Kidney (tissue), 14 donors: ENCODE results near the gene POGLUT3. TPM values are rescaled to one million over a fixed set of nuclear protein-coding genes. Genes with fewer than 3 reads are reported as not detected.

ENCODE experiments used
- DNase-seq, 5 donors: peaks; one replicate each; pipeline ENCODE4 v3.0.0-alpha.2; 2013 to 2020
- FAIRE-seq: peaks from 2 replicates; lab custom pipeline; 2012; peaks lifted over from hg19 to GRCh38; lab: Jason Lieb, UNC
- H3K27ac ChIP-seq, 2 donors: one replicate each; pipeline ENCODE4 v1.7.0; 2013; ENCODE audit warnings: low read depth in 2 of 2, low read length in 2 of 2, inconsistent platforms in 1 of 2
- H3K27me3 ChIP-seq: one replicate; pipeline ENCODE4 v1.7.1; 2013; ENCODE audit warnings: low read length, inconsistent platforms; ENCODE audit not compliant: control insufficient read depth, insufficient read depth
- H3K36me3 ChIP-seq, 3 donors: one replicate each; pipeline versions ENCODE4 v1.7.0 to v1.7.1; 2013; ENCODE audit warnings: low read length in 3 of 3, control low read depth in 1 of 3, inconsistent platforms in 1 of 3; ENCODE audit not compliant: insufficient read depth in 3 of 3, control insufficient read depth in 2 of 3
- H3K4me1 ChIP-seq, 3 donors: one replicate each; pipeline versions ENCODE4 v1.7.0 to v1.7.1; 2013; ENCODE audit warnings: low read length in 3 of 3, inconsistent platforms in 1 of 3, low read depth in 1 of 3; ENCODE audit not compliant: control insufficient read depth in 2 of 3, insufficient read depth in 2 of 3
- H3K4me3 ChIP-seq, 3 donors: one replicate each; pipeline versions ENCODE4 v1.7.0 to v1.8.1; 2013; ENCODE audit warnings: low read length in 3 of 3, control low read depth in 1 of 3, inconsistent platforms in 1 of 3
- H3K9ac ChIP-seq, 3 donors: one replicate each; pipeline versions ENCODE4 v1.7.0 to v1.7.1; 2013; ENCODE audit warnings: low read length in 3 of 3, control low read depth in 1 of 3, inconsistent platforms in 1 of 3
- H3K9me3 ChIP-seq, 3 donors: one replicate each; pipeline versions ENCODE4 v1.7.0 to v1.7.1; 2013; ENCODE audit warnings: low read length in 3 of 3, control low read depth in 1 of 3, inconsistent platforms in 1 of 3; ENCODE audit not compliant: control insufficient read depth in 2 of 3, insufficient read depth in 1 of 3
- intact Hi-C: fragments of 100-400 bp; cut with DNase I; formaldehyde crosslinking; loops from one replicate; pipeline ENCODE4 v1.11.1; 2022
- polyA plus RNA-seq: library from polyadenylated mRNA; stranded (reverse); fragments of 350-450 nt; fragmentation: Illumina TruSeq; extraction: RNeasy Lipid Tissue Mini Kit (QIAGEN cat#74804); gene quantifications from one replicate; pipeline ENCODE4 v1.2.3, GENCODE V29; 2014; ENCODE audit warnings: low read depth, low replicate concordance; ENCODE audit not compliant: insufficient read depth
- total RNA-seq: library from RNA; stranded (reverse); fragmentation: NEBNext Ultra II Directional; extraction: Animal tissue kit (Norgen Biotek cat#: 25700); gene quantifications from one replicate; pipeline ENCODE4 v1.2.1, GENCODE V29; 2021
- TF ChIP-seq, protein P1 (sequence below): IDR thresholded peaks from 3 replicates; pipeline ENCODE4 v1.5.1; 2012; ENCODE audit warnings: mild to moderate bottlenecking, moderate library complexity, borderline replicate concordance; ENCODE audit not compliant: insufficient read depth; ENCODE audit errors: extremely low read depth
- donor health status: control.
- donor health status: control.
- donor health status: control.
- donor health status: control.
- donor health status: control.
- donor health status: DM: yes; HTN: yes; CAD: no.
- donor health status: Normal renal cell carcinoma (clear cell type).

POGLUT3 gene
- total and polyA plus RNA-seq, 2 donors from 2014 or later = 13.6 to 22.0 TPM

DNA sequence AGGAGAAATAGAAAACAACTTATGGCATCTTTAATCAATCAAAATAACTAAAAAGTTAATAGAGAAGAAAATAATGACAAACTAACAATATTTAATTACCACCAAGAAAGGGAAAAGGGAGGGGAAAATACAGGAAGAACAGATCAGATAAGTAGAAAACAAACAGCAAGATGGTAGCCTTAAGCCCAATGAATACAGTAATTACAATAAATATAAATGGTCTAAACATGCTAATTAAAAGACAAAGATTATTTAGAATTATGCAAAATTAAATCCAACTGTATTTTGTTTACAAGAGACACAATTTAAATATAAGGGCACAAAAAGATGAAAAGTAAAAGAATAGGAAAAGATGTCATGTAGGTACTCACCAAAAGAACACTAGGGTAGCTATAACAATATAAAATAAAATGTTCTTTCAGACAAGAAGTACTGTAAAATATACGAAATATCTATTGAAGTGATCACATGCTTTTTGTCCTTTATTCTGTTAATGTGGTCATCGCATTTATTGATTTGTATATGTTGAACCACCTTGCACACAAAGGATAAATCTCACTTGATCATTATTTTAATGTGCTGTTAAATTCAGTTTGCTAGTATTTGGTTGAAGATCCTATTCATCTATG, 44.9 kb downstream of the POGLUT3 start:
- Histone ChIP-seq H3K4me3 (no peak overlapping the region), H3K9ac (no peak overlapping the region), H3K4me1 (no peaks in the 10 kb centered on the region), H3K36me3 (no peaks in the 10 kb centered on the region), H3K9me3 (peaks cover 0 to 7% (median 7%) of the 10 kb centered on the region in 3 donors), H3K27ac (no peak overlapping the region), H3K27me3 (no peaks in the 10 kb centered on the region)
- TF ChIP-seq, protein P1, sequence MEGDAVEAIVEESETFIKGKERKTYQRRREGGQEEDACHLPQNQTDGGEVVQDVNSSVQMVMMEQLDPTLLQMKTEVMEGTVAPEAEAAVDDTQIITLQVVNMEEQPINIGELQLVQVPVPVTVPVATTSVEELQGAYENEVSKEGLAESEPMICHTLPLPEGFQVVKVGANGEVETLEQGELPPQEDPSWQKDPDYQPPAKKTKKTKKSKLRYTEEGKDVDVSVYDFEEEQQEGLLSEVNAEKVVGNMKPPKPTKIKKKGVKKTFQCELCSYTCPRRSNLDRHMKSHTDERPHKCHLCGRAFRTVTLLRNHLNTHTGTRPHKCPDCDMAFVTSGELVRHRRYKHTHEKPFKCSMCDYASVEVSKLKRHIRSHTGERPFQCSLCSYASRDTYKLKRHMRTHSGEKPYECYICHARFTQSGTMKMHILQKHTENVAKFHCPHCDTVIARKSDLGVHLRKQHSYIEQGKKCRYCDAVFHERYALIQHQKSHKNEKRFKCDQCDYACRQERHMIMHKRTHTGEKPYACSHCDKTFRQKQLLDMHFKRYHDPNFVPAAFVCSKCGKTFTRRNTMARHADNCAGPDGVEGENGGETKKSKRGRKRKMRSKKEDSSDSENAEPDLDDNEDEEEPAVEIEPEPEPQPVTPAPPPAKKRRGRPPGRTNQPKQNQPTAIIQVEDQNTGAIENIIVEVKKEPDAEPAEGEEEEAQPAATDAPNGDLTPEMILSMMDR = no peak
- FAIRE-seq (no peak), DNase-seq (no peak)
- intact Hi-C loops = no loop called here

Other genes with a start within 250 kb of the POGLUT3 start
- gene C11orf65, start 30.9 kb downstream of the POGLUT3 start, total RNA-seq = 1.1 TPM
- 1.2 TPM for gene C11orf65, start 30.9 kb downstream of the POGLUT3 start, polyA plus RNA-seq
- 9.5 TPM for gene EXPH5, start 95.4 kb upstream of the POGLUT3 start, total RNA-seq
- gene EXPH5, start 95.4 kb upstream of the POGLUT3 start, polyA plus RNA-seq = 2.2 TPM
- gene DDX10, start 166.7 kb upstream of the POGLUT3 start, total RNA-seq = 24.8 TPM
- 79.2 TPM for gene DDX10, start 166.7 kb upstream of the POGLUT3 start, polyA plus RNA-seq